ENCODE results near the gene PYGO1.
A peak's percentile ranks its signal among the peaks of the same experiment; 100 is the strongest.
"Not testable (repeated sequence)": the region's sequence is repeated elsewhere in the genome, so short reads cannot be mapped to it uniquely, and the experiment has no call there.

PYGO1 gene

DNA sequence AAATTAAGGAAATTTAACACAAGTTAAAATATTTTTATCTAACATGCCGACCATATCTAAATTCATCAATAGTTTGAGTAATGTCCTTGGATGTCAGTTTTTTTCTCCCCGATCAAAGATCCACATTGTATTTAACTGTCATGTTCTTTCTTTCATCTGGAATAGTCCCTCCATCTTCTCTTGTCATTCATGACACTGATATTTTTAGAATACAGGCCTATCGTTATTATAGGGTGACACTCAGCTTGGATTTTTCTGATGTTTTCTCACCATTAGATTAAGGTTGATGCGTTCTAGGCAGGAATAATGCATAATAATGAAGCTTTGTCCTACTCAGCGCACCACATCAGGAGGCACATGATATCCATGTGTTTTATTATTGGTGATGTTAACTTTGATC lies 13.2 kb upstream of the PYGO1 start:
- Histone ChIP-seq H3K27me3 (ENCODE audit: control insufficient read depth, insufficient read depth, low read length) (no peaks in the 10 kb centered on the region), H3K4me3 (ENCODE audit: low read length) (no peak overlapping the region), H3K4me1 (ENCODE audit: control insufficient read depth, insufficient read depth, low read length) (no peaks in the 10 kb centered on the region), H3K27ac (ENCODE audit: low read depth, low read length) (no peak overlapping the region), H3K9ac (ENCODE audit: low read length) (no peak overlapping the region), H3K36me3 (ENCODE audit: control insufficient read depth, insufficient read depth, low read length) (no peaks in the 10 kb centered on the region)

DNA sequence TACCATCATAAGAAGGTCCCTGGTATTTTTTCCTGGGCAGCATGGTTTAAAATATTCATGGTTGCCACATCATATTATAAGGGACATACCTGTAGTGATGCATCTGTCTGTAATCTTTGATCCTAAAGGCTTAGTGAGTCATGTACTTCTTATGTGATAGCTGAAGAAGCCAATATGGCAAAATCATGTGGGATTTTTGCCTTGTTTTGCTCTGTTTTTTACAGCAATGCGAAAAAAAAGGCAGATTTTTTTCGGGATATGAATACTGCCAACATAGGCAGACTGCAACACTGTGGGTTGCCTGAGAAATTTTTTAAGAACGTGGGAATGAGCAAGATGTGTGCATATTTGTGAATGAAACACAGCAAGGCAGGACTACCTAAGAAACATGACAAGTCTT lies 11.3 kb upstream of the PYGO1 start:
- no peaks in the 10 kb centered on the region for H3K4me1 ChIP-seq (ENCODE audit: control insufficient read depth, insufficient read depth, low read length)
- no peaks in the 10 kb centered on the region for H3K36me3 ChIP-seq (ENCODE audit: control insufficient read depth, insufficient read depth, low read length)
- H3K4me3 ChIP-seq (ENCODE audit: low read length) = no peak overlapping the region
- H3K27me3 ChIP-seq (ENCODE audit: control insufficient read depth, insufficient read depth, low read length) = no peaks in the 10 kb centered on the region
- no peak overlapping the region for H3K27ac ChIP-seq (ENCODE audit: low read depth, low read length)
- no peak overlapping the region for H3K9ac ChIP-seq (ENCODE audit: low read length)

DNA sequence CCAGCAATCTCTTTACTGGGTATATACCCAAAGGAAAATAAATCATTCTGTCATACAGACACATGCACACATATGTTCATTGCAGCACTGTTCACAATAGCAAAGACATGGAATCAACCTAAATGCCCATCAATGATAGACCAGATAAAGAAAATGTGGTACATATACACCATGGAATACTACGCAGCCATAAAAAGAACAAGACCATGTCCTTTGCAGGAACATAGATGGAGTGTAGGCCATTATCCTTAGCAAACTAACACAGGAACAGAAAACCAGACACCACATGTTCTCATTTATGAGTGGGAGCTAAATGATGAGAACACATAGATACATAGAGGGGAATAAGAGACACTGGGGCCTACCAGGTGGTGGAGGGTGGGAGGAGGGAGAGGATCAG lies 4.9 kb upstream of the PYGO1 start:
- not testable (repeated sequence) for H3K9ac ChIP-seq (ENCODE audit: low read length); H3K4me1 ChIP-seq (ENCODE audit: control insufficient read depth, insufficient read depth, low read length); H3K27me3 ChIP-seq (ENCODE audit: control insufficient read depth, insufficient read depth, low read length); H3K27ac ChIP-seq (ENCODE audit: low read depth, low read length); H3K4me3 ChIP-seq (ENCODE audit: low read length); H3K36me3 ChIP-seq (ENCODE audit: control insufficient read depth, insufficient read depth, low read length)

DNA sequence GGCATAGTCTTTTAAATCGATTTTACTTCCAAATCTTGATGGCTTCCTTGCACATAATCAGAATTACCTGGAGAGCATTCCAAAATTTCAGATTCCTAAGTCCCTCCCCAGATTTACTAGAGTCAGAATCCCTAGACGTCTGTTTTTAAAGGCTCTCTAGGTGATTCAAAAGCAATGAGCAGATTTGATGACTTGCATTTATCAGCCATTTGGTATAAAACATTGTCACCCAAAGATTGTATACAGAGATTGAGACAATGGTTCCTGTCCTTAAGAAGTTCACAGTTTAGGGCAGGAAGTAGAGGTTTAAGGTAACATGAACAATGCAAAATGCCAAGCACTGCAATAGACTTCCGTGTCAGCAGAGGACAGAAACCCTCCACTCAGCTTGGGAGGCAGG lies 2.6 kb upstream of the PYGO1 start:
- no peaks in the 10 kb centered on the region for H3K36me3 ChIP-seq (ENCODE audit: control insufficient read depth, insufficient read depth, low read length)
- no peak overlapping the region for H3K4me3 ChIP-seq (ENCODE audit: low read length)
- no peak overlapping the region for H3K27ac ChIP-seq (ENCODE audit: low read depth, low read length)
- H3K27me3 ChIP-seq (ENCODE audit: control insufficient read depth, insufficient read depth, low read length) = peaks cover 8% of the 10 kb centered on the region
- no peak overlapping the region for H3K9ac ChIP-seq (ENCODE audit: low read length)
- peaks cover 11% of the 10 kb centered on the region for H3K4me1 ChIP-seq (ENCODE audit: control insufficient read depth, insufficient read depth, low read length)

DNA sequence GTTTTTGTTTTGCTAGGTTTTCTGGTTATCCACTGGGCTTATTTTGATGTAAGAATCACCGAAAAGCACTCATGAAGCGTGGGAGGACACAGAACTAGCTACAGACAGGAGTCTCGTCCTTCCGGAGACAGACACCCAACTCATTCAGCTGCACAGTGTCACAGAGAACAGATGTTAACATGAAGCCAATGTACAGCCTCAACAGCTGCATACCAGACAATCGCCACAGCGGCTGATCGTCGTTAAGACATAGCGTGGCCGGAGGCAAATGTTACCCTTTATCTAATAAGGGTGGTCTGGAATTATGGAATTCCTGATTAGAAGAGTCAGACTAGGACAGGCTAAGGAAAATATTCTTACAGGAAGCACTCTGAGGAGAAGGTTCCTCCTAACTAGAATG lies 1.1 kb upstream of the PYGO1 start:
- no peak overlapping the region for H3K9ac ChIP-seq (ENCODE audit: low read length)
- H3K4me3 ChIP-seq (ENCODE audit: low read length) = peak overlapping the region; percentile 75
- H3K27me3 ChIP-seq (ENCODE audit: control insufficient read depth, insufficient read depth, low read length) = peaks cover 8% of the 10 kb centered on the region
- peaks cover 11% of the 10 kb centered on the region for H3K4me1 ChIP-seq (ENCODE audit: control insufficient read depth, insufficient read depth, low read length)
- no peak overlapping the region for H3K27ac ChIP-seq (ENCODE audit: low read depth, low read length)
- no peaks in the 10 kb centered on the region for H3K36me3 ChIP-seq (ENCODE audit: control insufficient read depth, insufficient read depth, low read length)

DNA sequence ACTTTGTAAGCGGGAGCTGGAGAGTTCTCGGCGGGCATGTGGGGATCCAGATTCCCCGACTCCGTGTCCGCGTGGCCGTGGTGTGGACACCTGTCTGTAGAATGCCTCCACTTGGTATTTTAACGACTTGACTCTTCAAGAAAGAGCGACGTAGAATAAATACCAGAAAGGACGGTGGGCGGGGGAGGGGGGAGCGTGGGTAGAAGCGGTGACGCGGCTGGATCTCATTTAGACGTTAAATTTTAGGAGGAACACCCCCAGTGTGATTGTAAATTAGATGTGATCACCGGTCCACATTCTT lies 620 bp upstream of the PYGO1 start:
- Histone ChIP-seq H3K4me3 (ENCODE audit: low read length) (peak overlapping the region; percentile 75), H3K27ac (ENCODE audit: low read depth, low read length) (peak overlapping the region; percentile 90), H3K4me1 (ENCODE audit: control insufficient read depth, insufficient read depth, low read length) (peaks cover 11% of the 10 kb centered on the region), H3K9ac (ENCODE audit: low read length) (no peak overlapping the region), H3K27me3 (ENCODE audit: control insufficient read depth, insufficient read depth, low read length) (peaks cover 8% of the 10 kb centered on the region), H3K36me3 (ENCODE audit: control insufficient read depth, insufficient read depth, low read length) (no peaks in the 10 kb centered on the region)

DNA sequence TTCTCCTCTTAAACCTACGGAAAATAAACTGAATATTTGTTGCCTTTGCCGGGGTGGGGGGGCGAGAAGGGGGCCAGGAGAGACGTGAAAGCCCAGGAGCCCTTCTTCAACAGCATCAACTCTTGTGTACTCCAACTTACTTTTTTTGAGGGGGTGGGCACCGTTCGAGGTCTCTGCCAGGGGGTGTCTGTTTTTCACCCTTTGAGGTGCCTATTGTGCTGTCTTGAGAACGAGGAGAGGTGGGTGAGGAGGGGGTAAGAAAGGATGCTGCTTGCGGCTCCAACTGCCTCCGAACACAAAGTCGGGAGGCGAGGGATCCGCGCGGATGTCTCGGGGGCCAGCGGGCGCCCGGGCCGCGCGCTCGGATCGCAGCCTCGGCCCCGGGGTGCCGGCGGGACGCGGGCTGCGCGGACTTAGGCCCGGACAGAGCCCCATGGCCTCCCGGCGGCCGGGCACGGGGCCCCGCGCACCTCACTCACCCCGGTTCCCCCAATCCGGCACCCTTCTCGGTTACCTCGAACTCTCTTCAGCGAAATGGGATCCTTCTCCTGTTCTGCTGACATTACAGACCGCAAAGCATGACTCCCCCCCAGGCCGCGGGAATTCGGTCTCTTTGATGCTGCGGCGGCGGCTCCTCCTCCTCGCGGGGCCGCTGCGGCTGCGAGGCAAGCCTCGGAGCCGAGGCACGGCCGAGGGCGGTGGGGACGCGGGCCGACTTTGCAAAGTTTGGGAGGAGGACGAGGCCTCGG lies 650 bp downstream of the PYGO1 start:
- H3K36me3 ChIP-seq (ENCODE audit: control insufficient read depth, insufficient read depth, low read length) = no peaks in the 10 kb centered on the region
- peak overlapping the region; percentile 70 for H3K27ac ChIP-seq (ENCODE audit: low read depth, low read length)
- H3K9ac ChIP-seq (ENCODE audit: low read length) = no peak overlapping the region
- peaks cover 11% of the 10 kb centered on the region for H3K4me1 ChIP-seq (ENCODE audit: control insufficient read depth, insufficient read depth, low read length)
- peak overlapping the region; percentile 71 for H3K4me3 ChIP-seq (ENCODE audit: low read length)
- peaks cover 8% of the 10 kb centered on the region for H3K27me3 ChIP-seq (ENCODE audit: control insufficient read depth, insufficient read depth, low read length)

DNA sequence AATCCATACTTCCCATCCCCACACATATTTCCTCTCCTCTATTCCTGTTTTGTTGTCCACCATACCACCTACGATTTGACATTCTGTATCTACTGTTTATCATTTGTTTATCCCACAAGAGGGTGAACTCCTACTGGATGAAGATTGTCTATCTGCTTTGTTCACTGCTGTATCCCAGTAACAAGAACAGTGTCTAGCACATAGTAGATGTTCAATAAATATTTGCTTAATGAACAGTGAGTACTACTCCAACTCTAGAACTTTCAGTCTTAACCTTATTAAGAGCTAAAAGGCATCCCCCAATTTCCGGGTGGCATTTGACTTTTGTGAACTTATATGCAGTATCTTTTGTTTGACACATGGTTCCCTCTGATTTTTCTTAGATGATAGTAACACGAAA lies 1.3 kb downstream of the PYGO1 start:
- Histone ChIP-seq H3K36me3 (ENCODE audit: control insufficient read depth, insufficient read depth, low read length) (no peaks in the 10 kb centered on the region), H3K27ac (ENCODE audit: low read depth, low read length) (no peak overlapping the region), H3K4me1 (ENCODE audit: control insufficient read depth, insufficient read depth, low read length) (peaks cover 11% of the 10 kb centered on the region), H3K27me3 (ENCODE audit: control insufficient read depth, insufficient read depth, low read length) (peaks cover 8% of the 10 kb centered on the region), H3K4me3 (ENCODE audit: low read length) (peak overlapping the region; percentile 71), H3K9ac (ENCODE audit: low read length) (no peak overlapping the region)

DNA sequence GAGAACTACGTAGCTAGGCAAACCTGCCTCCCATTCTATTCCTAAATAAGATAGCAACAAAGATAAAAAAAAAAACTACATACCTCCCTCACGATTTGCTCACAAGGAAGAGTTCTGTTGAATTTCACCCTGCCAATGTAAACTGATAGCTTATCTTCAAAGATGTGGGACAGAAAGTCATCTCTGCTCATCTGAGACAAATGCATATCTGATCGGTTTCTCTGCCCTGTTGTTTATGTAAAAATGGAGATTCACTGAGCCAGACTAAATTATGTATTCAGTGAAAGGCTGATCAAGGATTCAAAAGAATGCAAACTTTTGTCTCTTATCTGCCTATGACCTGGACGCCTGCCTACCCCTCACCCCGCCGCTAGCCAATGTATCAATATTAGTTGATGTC lies 11.2 kb downstream of the PYGO1 start:
- Histone ChIP-seq H3K9ac (ENCODE audit: low read length) (no peak overlapping the region), H3K4me3 (ENCODE audit: low read length) (no peak overlapping the region)

DNA sequence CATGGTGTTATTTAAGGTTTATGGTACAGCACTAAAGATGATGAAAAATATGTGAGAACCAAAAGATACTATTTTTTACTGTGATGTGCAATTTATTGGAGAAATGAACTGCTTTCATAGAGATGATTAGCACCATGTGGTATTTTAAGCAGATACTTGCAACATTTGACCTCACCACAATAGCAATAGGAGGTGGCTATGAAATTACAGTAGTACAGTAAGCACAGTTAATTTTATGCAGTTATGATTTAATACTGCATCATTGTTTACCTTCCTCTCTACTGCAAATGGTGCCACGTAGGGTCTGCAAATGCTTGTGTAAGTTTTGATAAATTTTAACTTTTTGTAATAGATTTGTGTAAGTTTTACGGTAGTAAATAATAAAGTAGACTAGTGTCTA lies 14.0 kb downstream of the PYGO1 start:
- H3K36me3 ChIP-seq (ENCODE audit: control insufficient read depth, insufficient read depth, low read length) = no peaks in the 10 kb centered on the region
- H3K4me1 ChIP-seq (ENCODE audit: control insufficient read depth, insufficient read depth, low read length) = no peaks in the 10 kb centered on the region
- no peak overlapping the region for H3K27ac ChIP-seq (ENCODE audit: low read depth, low read length)
- no peaks in the 10 kb centered on the region for H3K27me3 ChIP-seq (ENCODE audit: control insufficient read depth, insufficient read depth, low read length)
- no peak overlapping the region for H3K9ac ChIP-seq (ENCODE audit: low read length)
- no peak overlapping the region for H3K4me3 ChIP-seq (ENCODE audit: low read length)

More for the DNA sequence above, 11.2 kb downstream of the PYGO1 start:
- Histone ChIP-seq H3K36me3 (ENCODE audit: control insufficient read depth, insufficient read depth, low read length) (no peaks in the 10 kb centered on the region), H3K27ac (ENCODE audit: low read depth, low read length) (no peak overlapping the region), H3K27me3 (ENCODE audit: control insufficient read depth, insufficient read depth, low read length) (no peaks in the 10 kb centered on the region), H3K4me1 (ENCODE audit: control insufficient read depth, insufficient read depth, low read length) (no peaks in the 10 kb centered on the region)

DNA sequence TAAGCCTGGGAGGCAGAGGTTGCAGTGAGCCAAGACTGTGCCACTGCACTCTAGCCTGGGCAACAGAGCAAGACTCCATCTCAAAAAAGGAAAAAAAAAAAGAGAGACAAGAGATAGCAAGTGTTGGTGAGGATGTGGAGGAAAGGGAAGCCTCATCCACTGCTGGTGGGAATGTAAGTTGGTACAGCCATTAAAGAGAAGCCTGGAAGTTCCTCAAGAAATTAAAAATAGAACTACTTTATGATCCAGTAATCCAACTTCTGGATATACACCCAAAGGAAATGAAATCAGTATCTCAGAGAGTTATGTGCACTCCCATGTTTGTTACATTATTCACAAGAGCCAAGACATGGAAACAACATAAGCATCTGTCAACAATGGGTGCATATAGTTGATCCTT lies 14.9 kb downstream of the PYGO1 start:
- H3K27me3 ChIP-seq (ENCODE audit: control insufficient read depth, insufficient read depth, low read length) = no peaks in the 10 kb centered on the region
- H3K27ac ChIP-seq (ENCODE audit: low read depth, low read length) = no peak overlapping the region
- H3K9ac ChIP-seq (ENCODE audit: low read length) = no peak overlapping the region
- H3K4me1 ChIP-seq (ENCODE audit: control insufficient read depth, insufficient read depth, low read length) = no peaks in the 10 kb centered on the region
- H3K36me3 ChIP-seq (ENCODE audit: control insufficient read depth, insufficient read depth, low read length) = no peaks in the 10 kb centered on the region
- no peak overlapping the region for H3K4me3 ChIP-seq (ENCODE audit: low read length)

DNA sequence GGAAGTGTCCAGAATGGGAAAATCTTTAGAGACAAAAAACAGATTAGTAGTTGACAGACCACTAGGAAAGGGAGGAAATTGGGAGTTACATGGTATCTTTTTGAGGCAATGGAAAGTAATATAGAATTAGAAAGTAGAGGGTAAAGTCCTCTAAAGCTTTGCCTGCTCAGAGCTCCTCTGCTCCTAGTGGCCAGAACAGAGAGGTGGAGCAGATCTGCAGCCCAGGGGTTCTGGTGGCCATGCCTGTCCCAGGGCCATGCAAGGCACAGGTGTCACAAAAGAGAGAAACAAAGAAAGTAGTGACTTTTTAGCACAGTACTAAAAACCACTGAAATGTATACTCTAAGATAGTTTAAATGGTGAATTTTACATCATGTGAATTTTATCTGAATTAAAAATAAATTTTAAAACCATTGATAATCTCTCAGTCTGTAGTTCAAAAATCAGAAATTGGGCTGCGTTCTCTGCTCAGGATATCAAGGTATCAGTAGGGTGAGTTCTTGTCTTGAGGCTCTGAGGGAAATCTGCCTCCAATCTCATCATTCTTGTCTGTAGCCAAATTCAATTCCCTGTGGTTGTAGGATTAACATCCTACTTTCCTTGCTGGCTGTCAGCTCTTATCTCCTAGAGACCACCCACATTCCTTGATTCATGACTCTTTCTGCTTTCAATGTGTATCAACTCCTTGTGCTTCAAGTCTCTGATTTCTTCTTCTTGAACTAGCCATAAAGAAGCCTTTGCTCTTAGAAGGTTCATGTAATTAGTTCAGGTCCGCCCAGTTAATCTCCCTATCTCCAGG lies 23.6 kb downstream of the PYGO1 start:
- Histone ChIP-seq H3K4me1 (ENCODE audit: control insufficient read depth, insufficient read depth, low read length) (no peaks in the 10 kb centered on the region), H3K9ac (ENCODE audit: low read length) (no peak overlapping the region), H3K4me3 (ENCODE audit: low read length) (no peak overlapping the region), H3K27me3 (ENCODE audit: control insufficient read depth, insufficient read depth, low read length) (no peaks in the 10 kb centered on the region), H3K27ac (ENCODE audit: low read depth, low read length) (no peak overlapping the region), H3K36me3 (ENCODE audit: control insufficient read depth, insufficient read depth, low read length) (no peaks in the 10 kb centered on the region)

DNA sequence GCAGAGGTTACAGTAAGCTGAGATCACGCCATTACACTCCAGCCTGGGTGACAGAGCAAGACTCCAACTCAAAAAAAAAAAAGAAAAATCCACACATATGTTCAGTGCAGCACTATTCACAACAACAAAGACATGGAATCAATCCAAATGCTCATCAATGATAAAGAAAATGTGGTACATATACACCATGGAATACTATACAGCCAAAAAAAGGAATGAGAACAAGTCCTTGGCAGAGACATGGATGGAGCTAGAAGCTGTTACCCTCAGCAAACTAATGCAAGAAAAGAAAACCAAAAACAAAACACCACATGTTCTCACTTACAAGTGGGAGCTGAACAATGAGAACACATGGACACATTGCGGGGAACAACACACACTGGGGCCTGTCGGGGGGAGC lies 25.5 kb downstream of the PYGO1 start:
- Histone ChIP-seq H3K36me3 (ENCODE audit: control insufficient read depth, insufficient read depth, low read length) (no peaks in the 10 kb centered on the region), H3K9ac (ENCODE audit: low read length) (no peak overlapping the region), H3K4me1 (ENCODE audit: control insufficient read depth, insufficient read depth, low read length) (no peaks in the 10 kb centered on the region), H3K4me3 (ENCODE audit: low read length) (no peak overlapping the region), H3K27ac (ENCODE audit: low read depth, low read length) (no peak overlapping the region), H3K27me3 (ENCODE audit: control insufficient read depth, insufficient read depth, low read length) (no peaks in the 10 kb centered on the region)
